HG03039 (cell line): ENCODE data around the gene USB1.

Source experiments
- ATAC-seq: cut with Tn5 transposase; IDR thresholded peaks from one replicate; pipeline ENCODE4 v1.9.1; 2021; ENCODE audit warnings: mild to moderate bottlenecking, moderate library complexity; ENCODE audit not compliant: unreplicated experiment

Gene USB1

GRCh38 chr16:58045096-58045495 is 43.9 kb downstream of the USB1 start:
- no peak for ATAC-seq

DNA sequence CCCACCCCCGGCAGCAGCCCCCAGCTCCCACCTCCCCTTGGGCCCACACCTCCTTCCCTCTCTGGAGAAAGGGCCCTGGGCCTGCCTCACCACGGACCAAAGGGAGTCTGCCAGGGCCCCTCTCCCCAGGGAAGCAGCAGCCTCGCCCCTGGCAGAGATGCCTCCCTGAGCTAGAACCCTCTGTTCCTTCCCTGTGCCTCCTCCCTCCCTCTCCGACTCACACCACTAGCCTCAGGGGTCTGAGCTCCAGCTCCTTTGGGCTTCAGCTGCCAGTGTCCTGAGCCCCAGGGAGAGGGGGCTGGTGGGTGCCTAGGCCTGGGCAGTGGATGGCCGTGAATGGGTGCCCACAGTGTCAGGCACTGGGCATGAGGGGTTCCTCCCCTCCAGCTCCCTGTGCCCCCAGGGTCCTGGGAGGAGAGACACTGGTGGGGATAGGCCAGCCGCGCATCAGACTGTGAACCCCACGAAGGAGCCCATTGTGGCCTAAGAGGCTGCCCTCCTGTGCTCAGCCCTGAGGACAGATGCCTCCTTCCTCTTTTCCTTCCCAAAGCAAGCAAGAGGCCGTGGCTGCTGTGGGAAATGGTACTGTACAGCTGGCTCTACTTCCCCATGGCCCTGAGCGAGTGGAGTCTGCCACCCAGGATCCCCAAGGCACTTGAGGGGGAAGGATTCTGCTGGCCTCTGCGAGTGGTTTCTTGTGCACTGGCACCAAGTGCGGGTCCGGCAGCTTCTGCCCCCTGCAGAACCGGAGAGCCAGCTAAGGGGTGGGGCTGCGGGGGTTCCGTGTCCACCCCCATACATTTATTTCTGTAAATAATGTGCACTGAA is 45.1 kb downstream of the USB1 start:
- ATAC-seq = no peak

GRCh38 chr16:58046936-58047335 is 45.7 kb downstream of the USB1 start:
- ATAC-seq = no peak

DNA sequence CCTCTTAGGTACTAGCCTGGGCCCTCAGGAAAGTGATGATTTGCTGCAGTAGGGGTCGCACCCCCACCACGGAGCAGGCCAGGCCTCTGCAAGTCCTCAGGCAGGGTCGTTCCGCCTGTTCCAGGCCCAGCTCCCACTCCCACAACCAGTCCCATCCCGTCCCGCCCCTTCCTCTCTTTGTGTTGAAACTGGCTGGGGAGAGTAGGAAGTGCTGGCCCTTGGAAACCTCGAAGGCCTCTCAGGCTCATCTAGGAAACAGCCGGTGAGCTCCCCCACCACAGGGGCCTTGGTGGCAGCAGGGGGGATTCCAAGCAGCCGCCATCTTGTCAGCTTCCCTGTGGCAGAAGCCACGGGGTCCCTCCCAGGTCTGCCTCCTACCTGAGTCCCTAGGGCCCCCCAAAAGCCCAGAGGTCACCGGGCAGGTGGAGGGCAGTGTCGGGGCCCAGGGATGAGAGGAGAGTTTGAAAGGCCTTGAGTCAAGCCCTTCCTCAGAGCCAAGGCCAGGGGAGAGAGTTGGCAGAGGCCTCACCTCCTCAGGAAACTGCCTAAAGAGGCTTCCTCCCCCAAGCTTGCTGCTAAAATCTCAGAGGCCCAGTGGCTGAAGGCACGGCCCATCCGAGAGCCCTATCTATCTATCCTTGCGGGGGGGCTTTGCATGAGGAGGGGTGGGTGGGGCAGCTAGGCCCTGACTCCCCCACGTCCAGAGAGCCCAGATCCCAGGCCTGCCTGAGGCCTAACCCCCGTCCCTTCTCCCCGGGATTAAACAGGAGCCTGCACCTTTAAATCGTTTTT is 46.5 kb downstream of the USB1 start:
- no peak for ATAC-seq

DNA sequence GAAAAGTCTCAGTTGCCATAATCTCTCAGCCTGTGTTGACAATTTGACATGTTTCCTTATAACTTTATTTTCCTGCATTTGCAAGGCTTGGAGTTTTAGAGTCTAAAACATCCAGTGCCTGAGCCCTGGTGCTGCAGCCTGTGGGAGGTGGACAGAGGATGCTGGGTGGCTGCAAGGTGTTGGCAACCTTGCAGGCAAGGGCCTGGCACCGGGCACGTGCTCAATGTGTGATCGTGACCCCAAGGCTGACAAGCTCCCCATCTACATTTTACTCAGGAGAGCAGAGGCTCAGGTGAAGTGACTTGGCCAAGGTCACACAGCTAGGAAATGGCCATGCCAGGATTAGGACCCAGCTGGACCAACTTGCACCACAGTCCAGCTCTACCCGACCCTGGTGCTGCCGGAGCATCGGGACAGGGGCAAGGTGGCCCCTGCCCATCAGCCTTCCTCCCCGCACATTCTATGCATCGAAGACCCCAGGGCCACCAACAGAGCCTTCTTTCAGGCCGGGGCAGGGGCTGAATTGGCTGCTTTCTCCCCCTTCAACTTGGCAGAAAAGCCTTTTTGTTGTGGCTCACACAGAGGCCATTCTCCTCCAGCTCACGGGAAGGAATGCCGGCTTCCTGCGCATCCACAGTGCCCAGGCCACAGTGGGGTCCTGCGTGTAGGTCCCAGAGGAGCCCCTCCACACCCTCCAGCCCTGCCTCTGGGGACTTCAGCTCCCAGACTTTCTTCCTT is 47.5 kb downstream of the USB1 start:
- ATAC-seq = no peak

DNA sequence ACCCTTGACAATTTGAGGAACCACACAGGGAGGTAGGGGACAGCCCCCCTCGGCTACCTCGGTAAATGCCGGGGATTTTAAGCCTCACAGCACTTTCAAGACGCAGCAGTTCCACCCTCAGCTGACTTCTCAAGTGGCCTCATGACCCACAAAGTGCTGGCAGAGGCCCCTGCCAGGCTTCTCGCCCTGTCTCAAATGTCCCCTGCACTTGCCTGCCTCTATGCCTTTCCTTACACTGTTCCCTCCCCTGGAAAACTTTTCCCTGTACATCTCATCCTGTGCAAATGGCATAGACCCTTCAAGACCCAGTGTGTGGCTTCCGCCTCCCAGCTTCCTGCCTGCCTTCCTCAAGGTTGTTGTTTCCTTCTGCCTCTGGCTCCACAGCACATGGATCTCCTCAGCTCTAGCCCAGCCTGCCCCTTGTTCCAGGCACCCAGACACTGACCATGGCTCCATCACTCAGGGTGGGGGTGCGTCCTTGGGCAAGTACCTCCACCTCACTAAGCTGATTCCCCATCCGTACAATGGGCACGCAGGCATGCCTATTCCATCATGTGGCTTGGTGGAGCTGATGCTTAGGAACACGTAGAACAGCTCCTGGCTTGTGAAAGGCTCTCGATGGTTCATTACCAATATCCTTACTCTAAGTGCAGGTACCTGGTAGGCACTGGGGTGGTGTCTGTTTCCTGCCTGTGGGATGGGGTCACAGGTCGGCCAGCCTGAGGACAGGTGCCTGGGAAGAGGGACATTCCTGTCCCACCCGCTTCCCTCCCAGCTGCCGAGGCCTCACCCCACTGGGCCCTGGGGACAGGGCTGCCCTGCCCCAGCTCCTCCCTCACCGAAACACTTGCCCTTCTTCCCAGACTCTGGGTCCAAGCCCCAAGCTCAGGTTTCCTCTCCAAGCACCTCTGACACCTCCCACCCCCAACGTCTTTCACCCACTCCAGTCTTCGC is 48.3 kb downstream of the USB1 start:
- ATAC-seq = no peak

DNA sequence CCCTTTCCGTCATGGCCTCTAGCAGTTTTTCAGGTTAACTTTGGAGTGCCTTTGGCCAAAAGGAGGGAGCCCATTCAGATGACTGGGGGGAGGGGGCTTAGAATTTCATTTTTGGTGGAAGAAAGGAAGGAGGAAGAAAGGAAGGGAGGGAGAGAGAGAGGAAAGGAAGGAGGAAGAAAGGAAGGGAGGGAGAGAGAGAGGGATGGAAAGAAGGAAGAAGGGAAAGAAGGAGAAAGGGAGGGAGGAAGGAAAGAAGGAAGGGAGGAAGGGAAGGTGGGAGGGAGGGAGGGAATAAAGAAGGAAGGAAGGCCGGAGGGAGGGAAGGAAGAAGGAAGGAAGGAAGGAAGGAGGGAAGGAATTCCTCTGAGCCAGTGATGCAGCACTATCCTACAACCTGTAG is 50.1 kb downstream of the USB1 start:
- ATAC-seq = no peak

DNA sequence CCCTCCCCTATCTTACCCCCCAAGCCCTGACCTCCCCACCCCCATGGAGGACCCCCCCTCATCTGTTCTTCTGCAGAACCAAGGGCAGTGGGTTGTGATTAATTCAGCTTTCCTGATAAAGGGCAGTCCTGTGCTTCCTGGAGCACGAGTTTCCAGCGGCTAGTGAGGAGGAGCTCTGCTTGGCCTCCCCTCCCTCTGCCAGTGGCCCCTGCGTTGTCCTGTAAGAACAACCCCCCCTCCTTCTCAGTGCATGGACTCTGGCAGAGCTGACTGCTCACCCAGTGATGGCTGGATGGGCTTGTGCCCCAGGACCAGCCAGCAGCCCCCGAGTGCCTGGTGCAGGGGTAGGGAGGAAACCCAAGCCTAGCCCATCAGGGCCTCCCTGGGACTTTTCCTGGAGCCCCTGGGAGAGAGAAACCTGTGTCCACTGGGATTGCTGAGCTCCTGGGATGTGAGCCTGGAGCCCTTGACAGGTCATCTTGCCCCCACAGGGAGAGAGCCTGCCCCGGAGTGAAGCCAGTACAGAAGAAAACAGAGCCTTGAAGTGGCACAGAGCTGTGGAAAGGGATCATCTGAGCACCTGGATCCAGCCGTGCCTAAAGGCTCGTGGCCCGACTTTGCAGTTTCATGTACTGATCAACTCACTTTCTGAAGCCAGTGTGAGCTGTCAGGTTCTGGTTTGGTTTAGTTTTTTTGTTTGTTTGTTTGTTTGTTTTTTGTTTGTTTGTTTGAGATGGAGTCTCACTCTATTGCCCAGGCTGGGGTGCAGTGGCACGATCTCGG is 50.8 kb downstream of the USB1 start:
- ATAC-seq = no peak

- no peak for ATAC-seq
Measured at GRCh38 chr16:58053682-58054005, 52.4 kb downstream of the USB1 start.

DNA sequence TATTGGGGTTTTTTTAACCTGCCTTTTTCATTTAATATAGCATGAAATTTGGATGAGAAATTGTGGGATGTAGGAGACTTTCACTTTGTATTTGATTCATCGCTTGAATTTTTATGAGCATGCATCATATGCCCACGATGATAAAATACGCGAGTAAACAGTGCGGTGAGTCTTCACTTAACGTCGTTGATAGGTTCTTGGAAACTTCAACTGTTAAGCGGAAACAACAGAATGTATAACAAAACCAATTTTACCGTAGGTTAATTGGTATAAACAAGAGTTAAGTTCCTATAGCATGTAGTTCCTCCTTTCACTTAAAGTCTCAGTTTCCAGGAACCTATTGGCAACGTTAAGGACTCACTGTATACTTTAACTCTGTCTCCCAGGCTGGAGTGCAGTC is 53.1 kb downstream of the USB1 start:
- no peak for ATAC-seq

DNA sequence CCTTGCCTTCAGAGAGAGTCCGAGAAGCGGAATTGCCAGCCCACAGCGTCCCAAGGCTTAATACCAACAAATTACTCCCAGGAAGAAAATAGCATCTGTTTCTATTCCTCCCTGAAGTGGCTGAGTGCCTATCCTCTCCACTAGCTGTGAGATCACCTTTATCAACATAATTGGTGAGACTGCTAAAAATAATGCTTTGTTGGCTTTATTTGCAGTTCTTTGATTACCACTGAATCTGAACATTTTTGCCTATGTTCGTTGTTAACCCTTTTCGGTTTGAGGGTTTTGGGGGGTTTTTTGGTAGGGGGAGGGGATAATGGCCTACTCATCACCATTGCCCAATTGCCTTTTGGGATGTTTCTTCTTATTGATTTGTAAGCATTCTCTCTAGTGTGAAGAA is 55.4 kb downstream of the USB1 start:
- ATAC-seq = no peak

GRCh38 chr16:58057121-58057520 is 55.9 kb downstream of the USB1 start:
- no peak for ATAC-seq

DNA sequence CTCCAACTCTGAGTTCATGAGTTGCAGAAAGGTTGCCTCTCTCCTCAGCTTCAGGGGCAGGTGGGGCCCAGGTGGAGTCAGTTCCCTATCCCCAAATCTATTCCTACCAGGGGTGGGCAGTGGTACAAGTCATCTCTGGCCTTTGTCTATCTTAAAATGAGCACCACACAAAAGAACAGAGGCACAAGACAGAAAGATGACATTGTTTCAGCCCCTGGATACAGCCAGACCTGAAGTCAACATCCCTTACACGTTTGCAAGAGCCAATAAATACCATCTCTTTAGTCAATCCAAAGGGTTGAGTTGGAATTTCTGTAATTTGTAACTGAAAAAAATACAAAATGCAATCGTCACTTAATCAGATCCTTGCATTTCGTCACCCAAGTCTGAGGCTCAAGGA is 56.6 kb downstream of the USB1 start:
- ATAC-seq = no peak

DNA sequence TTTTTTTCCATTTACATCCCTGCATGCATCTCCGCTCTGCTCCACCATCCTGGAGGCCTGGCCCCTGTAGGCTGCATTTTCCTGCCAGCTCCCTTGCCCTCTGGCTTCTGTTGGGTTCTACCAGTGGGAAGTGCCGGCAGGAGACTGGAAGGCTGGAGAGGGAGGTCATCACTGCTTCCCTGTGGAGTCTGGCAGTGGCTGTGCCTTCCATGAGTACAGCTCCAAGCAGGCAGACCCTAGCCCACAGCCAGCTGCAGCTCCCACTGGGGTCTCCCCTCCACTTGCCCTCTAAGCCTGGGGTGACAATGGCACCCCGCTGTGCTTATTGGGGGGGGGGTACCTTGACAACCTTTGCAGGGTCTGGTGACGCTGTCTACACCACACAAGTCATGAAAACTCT is 61.6 kb downstream of the USB1 start:
- no peak for ATAC-seq

DNA sequence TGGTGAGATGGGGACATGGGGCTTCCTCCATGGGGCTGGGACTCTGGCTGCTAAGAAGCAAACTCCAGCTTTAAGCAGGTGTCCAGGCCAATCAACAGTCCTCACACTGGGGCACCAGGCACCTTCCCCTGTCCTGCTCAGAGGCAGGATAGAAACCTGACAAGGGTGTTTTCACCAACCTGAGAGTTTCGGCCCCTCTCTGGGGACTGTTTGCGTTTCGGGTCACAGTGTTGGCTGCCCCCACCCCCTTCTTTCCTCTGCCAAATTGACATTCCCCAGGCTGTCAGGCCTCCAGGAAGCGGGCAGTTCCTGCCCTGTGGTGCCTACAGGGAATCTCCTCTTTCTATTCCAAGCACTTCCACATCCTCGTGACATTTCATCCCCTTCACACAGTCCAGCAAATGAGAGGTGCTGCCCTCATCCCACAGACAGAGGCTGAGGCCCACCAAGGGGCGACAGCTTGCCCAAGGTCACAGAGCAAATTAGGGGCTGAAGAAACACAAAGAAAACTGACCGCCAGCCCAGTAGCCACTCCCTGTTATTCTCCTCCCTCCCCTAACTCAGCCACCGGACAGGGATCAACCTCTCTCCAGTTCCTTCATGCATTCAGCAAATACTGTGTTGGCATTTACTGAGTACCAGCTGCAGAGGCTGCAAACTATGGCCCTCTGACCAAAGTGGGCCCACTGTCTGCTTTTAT is 62.3 kb downstream of the USB1 start:
- ATAC-seq = no peak

DNA sequence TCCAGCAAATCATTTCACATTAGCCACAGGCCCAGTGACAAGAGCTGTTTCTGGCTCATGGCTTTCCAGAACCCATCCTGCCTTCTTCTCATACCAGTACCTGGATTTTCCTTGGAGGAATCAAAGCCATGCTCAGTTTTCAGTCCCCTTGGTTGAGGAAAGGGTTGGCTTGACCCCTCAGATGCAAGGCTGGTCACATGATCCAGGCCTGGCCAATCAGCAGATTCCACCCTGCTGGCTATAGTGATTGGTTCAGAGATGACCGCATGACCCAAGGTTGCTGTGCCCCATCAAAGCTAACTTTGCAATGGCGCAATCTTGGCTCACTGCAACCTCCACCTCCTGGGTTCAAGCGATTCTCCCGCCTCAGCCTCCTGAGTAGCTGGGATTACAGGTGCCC is 69.4 kb downstream of the USB1 start:
- ATAC-seq = no peak
